H9 (cell line): ENCODE data around the gene NAIF1. TPM values are rescaled to one million over a fixed set of nuclear protein-coding genes. Genes with fewer than 3 reads are reported as not detected.
"Not testable (repeated sequence)": the region's sequence is repeated elsewhere in the genome, so short reads cannot be mapped to it uniquely, and the experiment has no call there.

ENCODE experiments used
- DNase-seq: peaks from one replicate; pipeline ENCODE4 v3.0.0-alpha.2; 2017
- H2AFZ ChIP-seq: one replicate; pipeline ENCODE4 v1.6.1; 2013; ENCODE audit warnings: mild to moderate bottlenecking, low read length, control low read depth, moderate library complexity
- H2AK5ac ChIP-seq: 2 replicates; pipeline ENCODE4 v1.6.1; 2013; ENCODE audit warnings: low read length, control low read depth, mixed read lengths; ENCODE audit not compliant: insufficient read length
- H2BK120ac ChIP-seq: one replicate; pipeline ENCODE4 v1.6.1; 2013; ENCODE audit warnings: low read depth, mild to moderate bottlenecking, low read length, control low read depth, inconsistent platforms; ENCODE audit not compliant: poor library complexity, severe bottlenecking
- H2BK12ac ChIP-seq: 2 replicates; pipeline ENCODE4 v1.6.1; 2013; ENCODE audit warnings: low read length, control low read depth, mixed read lengths, low read depth; ENCODE audit not compliant: insufficient read length
- H2BK15ac ChIP-seq: 2 replicates; pipeline ENCODE4 v1.6.1; 2013; ENCODE audit warnings: low read depth, low read length, control low read depth
- H2BK20ac ChIP-seq: one replicate; pipeline ENCODE4 v1.6.1; 2013; ENCODE audit warnings: low read depth, mild to moderate bottlenecking, low read length, control low read depth, inconsistent platforms; ENCODE audit not compliant: poor library complexity, severe bottlenecking
- H2BK5ac ChIP-seq: 2 replicates; pipeline ENCODE4 v1.6.1; 2013; ENCODE audit warnings: low read length, control low read depth, mixed read lengths; ENCODE audit not compliant: insufficient read length
- H3K14ac ChIP-seq: 2 replicates; pipeline ENCODE4 v1.6.1; 2013; ENCODE audit warnings: low read length, control low read depth; ENCODE audit not compliant: insufficient read depth
- H3K18ac ChIP-seq: 2 replicates; pipeline ENCODE4 v1.6.1; 2013; ENCODE audit warnings: low read depth, mild to moderate bottlenecking, mixed read lengths, low read length, control low read depth; ENCODE audit not compliant: insufficient read length
- H3K23ac ChIP-seq: 2 replicates; pipeline ENCODE4 v1.6.1; 2013; ENCODE audit warnings: low read length, control low read depth, mixed read lengths, low read depth; ENCODE audit not compliant: insufficient read length
- H3K23me2 ChIP-seq: 2 replicates; pipeline ENCODE4 v1.6.1; 2013; ENCODE audit warnings: low read depth, mild to moderate bottlenecking, mixed read lengths, low read length, control low read depth; ENCODE audit not compliant: insufficient read length, poor library complexity, severe bottlenecking
- H3K27ac ChIP-seq: 2 replicates; pipeline ENCODE4 v1.5.1; 2013; ENCODE audit warnings: low read length, control low read depth, mixed read lengths, low read depth; ENCODE audit not compliant: insufficient read length
- H3K27me3 ChIP-seq: 2 replicates; pipeline ENCODE4 v1.6.1; 2013; ENCODE audit warnings: low read length, control low read depth, inconsistent platforms; ENCODE audit not compliant: insufficient read depth
- H3K4ac ChIP-seq: 2 replicates; pipeline ENCODE4 v1.6.1; 2013; ENCODE audit warnings: low read depth, mild to moderate bottlenecking, control low read depth, inconsistent platforms, low read length, moderate library complexity
- H3K4me1 ChIP-seq: 2 replicates; pipeline ENCODE4 v1.6.1; 2013; ENCODE audit warnings: low read length, control low read depth, inconsistent platforms; ENCODE audit not compliant: insufficient read depth
- H3K4me2 ChIP-seq: 2 replicates; pipeline ENCODE4 v1.6.1; 2013; ENCODE audit warnings: low read length, control low read depth, mixed read lengths; ENCODE audit not compliant: insufficient read length, insufficient read depth
- H3K56ac ChIP-seq: 2 replicates; pipeline ENCODE4 v1.6.1; 2013; ENCODE audit warnings: low read depth, mild to moderate bottlenecking, mixed read lengths, low read length, control low read depth; ENCODE audit not compliant: insufficient read length
- H3K79me1 ChIP-seq: 2 replicates; pipeline ENCODE4 v1.6.1; 2013; ENCODE audit warnings: low read depth, mild to moderate bottlenecking, moderate library complexity, low read length, control low read depth, inconsistent platforms; ENCODE audit not compliant: insufficient read depth, poor library complexity, severe bottlenecking
- H3K79me2 ChIP-seq: 2 replicates; pipeline ENCODE4 v1.6.1; 2013; ENCODE audit warnings: low read length, control low read depth, inconsistent platforms; ENCODE audit not compliant: insufficient read depth
- H3K9ac ChIP-seq: 2 replicates; pipeline ENCODE4 v1.6.1; 2013; ENCODE audit warnings: low read length, control low read depth, mixed read lengths; ENCODE audit not compliant: insufficient read length; ENCODE audit errors: extremely low read depth
- H3K9me3 ChIP-seq: one replicate; pipeline ENCODE4 v1.6.1; 2013; ENCODE audit warnings: low read depth, low read length, inconsistent platforms; ENCODE audit not compliant: control insufficient read depth
- H3T11ph ChIP-seq: one replicate; pipeline ENCODE4 v1.6.1; 2013; ENCODE audit warnings: mild to moderate bottlenecking, low read length, control low read depth, inconsistent platforms
- H4K20me1 ChIP-seq: one replicate; pipeline ENCODE4 v1.6.1; 2013; ENCODE audit not compliant: control insufficient read depth, insufficient read length, insufficient read depth
- H4K5ac ChIP-seq: 2 replicates; pipeline ENCODE4 v1.6.1; 2013; ENCODE audit warnings: low read depth, mild to moderate bottlenecking, mixed read lengths, low read length, control low read depth; ENCODE audit not compliant: insufficient read length
- H4K8ac ChIP-seq: replicated peaks from 2 replicates; pipeline ENCODE4 v1.6.1; 2013; ENCODE audit warnings: low read length, control low read depth, mixed read lengths, low read depth; ENCODE audit not compliant: insufficient read length
- H4K91ac ChIP-seq: 2 replicates; pipeline ENCODE4 v1.6.1; 2013; ENCODE audit warnings: low read depth, mild to moderate bottlenecking, moderate library complexity, mixed read lengths, low read length, control low read depth; ENCODE audit not compliant: insufficient read length
- H3K27ac Mint-ChIP-seq, 3 experiments: 2 replicates in 2 of 3; 3 replicates in 1 of 3; pipeline ENCODE4 v1.8.0; 2020 to 2021; ENCODE audit warnings: mixed read lengths in 3 of 3, mild to moderate bottlenecking in 1 of 3, moderate library complexity in 1 of 3
- H3K27me3 Mint-ChIP-seq: 2 replicates; pipeline ENCODE4 v1.8.0; 2021; ENCODE audit warnings: low read depth, mild to moderate bottlenecking, moderate library complexity, mixed read lengths
- H3K36me3 Mint-ChIP-seq, 3 experiments: 2 replicates in 2 of 3; 3 replicates in 1 of 3; pipeline ENCODE4 v1.8.0; 2020 to 2021; ENCODE audit warnings: low read depth in 3 of 3, mixed read lengths in 3 of 3; ENCODE audit not compliant: insufficient read depth in 1 of 3
- H3K4me1 Mint-ChIP-seq, 2 experiments: 2 replicates each; pipeline ENCODE4 v1.8.0; 2020; ENCODE audit warnings: mixed read lengths in 2 of 2
- H3K4me3 Mint-ChIP-seq, 2 experiments: 2 replicates in 1 of 2; 3 replicates in 1 of 2; pipeline ENCODE4 v1.8.0; 2020 to 2021; ENCODE audit warnings: mild to moderate bottlenecking in 2 of 2, mixed read lengths in 2 of 2, moderate library complexity in 1 of 2
- H3K9me3 Mint-ChIP-seq, 2 experiments: 2 replicates in 1 of 2; 3 replicates in 1 of 2; pipeline ENCODE4 v1.8.0; 2020; ENCODE audit warnings: mild to moderate bottlenecking in 2 of 2, mixed read lengths in 2 of 2, moderate library complexity in 1 of 2
- CTCF ChIP-seq: fragments of 200-600 bp; sonication (generic); conservative IDR thresholded peaks from 3 replicates; pipeline ENCODE4 v1.8.0; 2021; ENCODE audit warnings: antibody characterized with exemption, mild to moderate bottlenecking
- WGBS: extraction: QIAGEN DNeasy Blood & Tissue Kit; methylation state at CpG from one replicate; pipeline ENCODE4 v1.1.7; 2013; ENCODE audit warnings: missing lambda C conversion rate, low lambda C conversion rate, mixed read lengths; ENCODE audit not compliant: insufficient read length; ENCODE audit errors: extremely low coverage; 5-methylcytosine and 5-hydroxymethylcytosine counted together
- total RNA-seq: library from RNA; stranded (reverse); gene quantifications from 2 replicates; pipeline ENCODE4 v1.2.1, GENCODE V29; 2021

Gene NAIF1
- total RNA-seq, 1 experiment from 2014 or later = 6.3 TPM

GRCh38 chr9:128072144-128073021 lies 5.3 kb upstream of the NAIF1 start:
- H4K8ac ChIP-seq = no peak overlapping the region
- WGBS = no CpG with 5 or more reads among the region's 5 CpGs
- H3K4ac ChIP-seq = no peak overlapping the region
- H3K9ac ChIP-seq = no peak overlapping the region
- no peak overlapping the region for H2BK120ac ChIP-seq
- no peak for DNase-seq
- H3K27me3 ChIP-seq = no peaks in the 10 kb centered on the region
- peaks cover 13% of the 10 kb centered on the region for H3K23me2 ChIP-seq
- no peak overlapping the region for H2BK12ac ChIP-seq
- peaks cover 25% of the 10 kb centered on the region in 2 experiments for H3K4me1 Mint-ChIP-seq
- no peak overlapping the region for H2BK15ac ChIP-seq
- no peak overlapping the region for H2BK5ac ChIP-seq
- TF ChIP-seq CTCF = no peak
- no peak overlapping the region for H3K18ac ChIP-seq
- peak overlapping the region in 1 of 2 experiments; percentile 38; a peak in 1 of 5 replicates for H3K4me3 Mint-ChIP-seq
- H3K9me3 Mint-ChIP-seq = no peaks in the 10 kb centered on the region
- H2AFZ ChIP-seq = no peak overlapping the region
- H3K27me3 Mint-ChIP-seq = no peaks in the 10 kb centered on the region
- no peak overlapping the region for H2AK5ac ChIP-seq
- H3K56ac ChIP-seq = no peak overlapping the region
- no peak overlapping the region for H4K91ac ChIP-seq
- no peak overlapping the region for H3T11ph ChIP-seq
- peak overlapping the region; percentile 10 to 95 (median 42); a peak in 5 of 7 replicates for H3K27ac Mint-ChIP-seq
- H3K36me3 Mint-ChIP-seq = peaks cover 0 to 6% (median 0%) of the 10 kb centered on the region in 3 experiments; a peak in 3 of 7 replicates
- peaks cover 5% of the 10 kb centered on the region; the same call in 1 of the 2 replicates for H3K79me2 ChIP-seq
- no peak overlapping the region for H2BK20ac ChIP-seq
- peaks cover 4% of the 10 kb centered on the region; the same call in 1 of the 2 replicates for H3K4me1 ChIP-seq
- no peak overlapping the region for H3K4me2 ChIP-seq
- H3K14ac ChIP-seq = no peak overlapping the region
- no peak overlapping the region for H3K23ac ChIP-seq
- no peak overlapping the region for H3K27ac ChIP-seq
- H4K20me1 ChIP-seq = no peaks in the 10 kb centered on the region
- no peaks in the 10 kb centered on the region for H3K79me1 ChIP-seq
- no peak overlapping the region for H4K5ac ChIP-seq
- H3K9me3 ChIP-seq = no peaks in the 10 kb centered on the region

- not testable (repeated sequence) for H3K79me2 ChIP-seq, H3K9me3 ChIP-seq, H3K23ac ChIP-seq, H4K5ac ChIP-seq, H3K4me3 Mint-ChIP-seq, H3K9me3 Mint-ChIP-seq, H3K9ac ChIP-seq, H3K4ac ChIP-seq, H3T11ph ChIP-seq, H2AK5ac ChIP-seq, H2BK12ac ChIP-seq, H2BK5ac ChIP-seq, H2BK20ac ChIP-seq, H3K4me1 ChIP-seq, H2BK15ac ChIP-seq, H3K79me1 ChIP-seq, H3K56ac ChIP-seq, H3K27me3 Mint-ChIP-seq, H2AFZ ChIP-seq, H3K27me3 ChIP-seq, H4K91ac ChIP-seq, H3K27ac ChIP-seq, H3K4me2 ChIP-seq, H2BK120ac ChIP-seq, H4K8ac ChIP-seq, H3K18ac ChIP-seq, DNase-seq, H3K36me3 Mint-ChIP-seq, H4K20me1 ChIP-seq, H3K27ac Mint-ChIP-seq, H3K14ac ChIP-seq
- peaks cover 16% of the 10 kb centered on the region for H3K23me2 ChIP-seq
- no CpG with 5 or more reads among the region's 12 CpGs for WGBS
- H3K4me1 Mint-ChIP-seq = peaks cover 25 to 26% of the 10 kb centered on the region in 2 experiments
These were observed 4.4 kb upstream of the NAIF1 start for GRCh38 chr9:128071475-128071874.
